HepG2 (cell line): ENCODE data around the gene CSKMT. TPM values are rescaled to one million over a fixed set of nuclear protein-coding genes. Genes with fewer than 3 reads are reported as not detected.
A peak's percentile ranks its signal among the peaks of the same experiment; 100 is the strongest.

ENCODE experiments used
- BRCA1 ChIP-seq: sonication (generic); formaldehyde crosslinking; IDR thresholded peaks from 2 replicates; pipeline ENCODE4 v1.4.0; 2020; ENCODE audit warnings: missing genetic modification reagents
- CEBPG ChIP-seq: IDR thresholded peaks from 2 replicates; pipeline ENCODE4 v1.6.1; 2016
- CSRNP2 ChIP-seq: sonication (generic); formaldehyde crosslinking; conservative IDR thresholded peaks from 2 replicates; pipeline ENCODE4 v1.8.0; 2022; ENCODE audit warnings: low read depth, missing genetic modification reagents
- DNMT1 ChIP-seq: sonication (generic); formaldehyde crosslinking; IDR thresholded peaks from 2 replicates; pipeline ENCODE4 v1.5.1; 2020; ENCODE audit warnings: mild to moderate bottlenecking, missing genetic modification reagents
- GATA4 ChIP-seq: sonication (generic); IDR thresholded peaks from 2 replicates; pipeline ENCODE4 v1.6.1; 2016; ENCODE audit warnings: antibody characterized with exemption, low read depth, borderline replicate concordance
- GFI1 ChIP-seq: sonication (generic); formaldehyde crosslinking; IDR thresholded peaks from 2 replicates; pipeline ENCODE4 v1.5.0; 2020; ENCODE audit warnings: missing genetic modification reagents, mild to moderate bottlenecking, borderline replicate concordance
- HDAC1 ChIP-seq: sonication (generic); formaldehyde crosslinking; IDR thresholded peaks from 2 replicates; pipeline ENCODE4 v1.5.1; 2020; ENCODE audit warnings: mild to moderate bottlenecking, missing genetic modification reagents
- KAT7 ChIP-seq: IDR thresholded peaks from 2 replicates; pipeline ENCODE4 v1.6.1; 2018; ENCODE audit warnings: borderline replicate concordance, missing compliant biosample characterization
- KDM4B ChIP-seq: sonication (generic); formaldehyde crosslinking; IDR thresholded peaks from 2 replicates; pipeline ENCODE4 v1.4.0; 2020; ENCODE audit warnings: missing genetic modification reagents
- NFKB2 ChIP-seq: sonication (generic); formaldehyde crosslinking; IDR thresholded peaks from 2 replicates; pipeline ENCODE4 v1.4.0; 2020; ENCODE audit warnings: missing genetic modification reagents, borderline replicate concordance
- PPARG ChIP-seq: conservative IDR thresholded peaks from 2 replicates; pipeline ENCODE4 v1.6.1; 2016; ENCODE audit warnings: missing biosample characterization, missing genetic modification reagents
- RFXAP ChIP-seq: sonication (generic); formaldehyde crosslinking; IDR thresholded peaks from 2 replicates; pipeline ENCODE4 v1.4.0; 2020; ENCODE audit warnings: missing genetic modification reagents, borderline replicate concordance
- SOX6 ChIP-seq, 2 experiments: fragments of 450-650 bp in 1 of 2; sonication (generic) in 1 of 2; formaldehyde crosslinking in 1 of 2; IDR thresholded peaks; 2 replicates each; pipeline versions ENCODE4 v1.4.0 to v1.6.1; 2017 to 2020; ENCODE audit warnings: antibody characterized with exemption in 1 of 2, mild to moderate bottlenecking in 1 of 2, missing genetic modification reagents in 1 of 2
- SUZ12 ChIP-seq: fragments of 150-350 bp; IDR thresholded peaks from 2 replicates; pipeline ENCODE4 v1.6.1; 2014; ENCODE audit warnings: low read depth, low read length
- TCF12 ChIP-seq, 2 experiments: fragments of 450-650 bp in 1 of 2; sonication (generic) in 1 of 2; formaldehyde crosslinking in 1 of 2; IDR thresholded peaks; 2 replicates each; pipeline versions ENCODE4 v1.6.1 to v1.8.0; 2017 to 2022; ENCODE audit warnings: antibody characterized with exemption in 1 of 2, mild to moderate bottlenecking in 1 of 2, missing genetic modification reagents in 1 of 2, moderate library complexity in 1 of 2
- TOE1 ChIP-seq: sonication (generic); formaldehyde crosslinking; IDR thresholded peaks from 2 replicates; pipeline ENCODE4 v1.4.0; 2020; ENCODE audit warnings: mild to moderate bottlenecking, missing genetic modification reagents
- WIZ ChIP-seq: sonication (generic); formaldehyde crosslinking; IDR thresholded peaks from 2 replicates; pipeline ENCODE4 v1.5.1; 2020; ENCODE audit warnings: mild to moderate bottlenecking, missing genetic modification reagents
- ZFP62 ChIP-seq: sonication (generic); formaldehyde crosslinking; IDR thresholded peaks from 2 replicates; pipeline ENCODE4 v1.4.0; 2020; ENCODE audit warnings: missing genetic modification reagents
- ZNF235 ChIP-seq: sonication (generic); formaldehyde crosslinking; IDR thresholded peaks from 2 replicates; pipeline ENCODE4 v1.8.1; 2023; ENCODE audit warnings: mild to moderate bottlenecking, missing genetic modification reagents, borderline replicate concordance
- ZNF512 ChIP-seq: sonication (generic); formaldehyde crosslinking; IDR thresholded peaks from 2 replicates; pipeline ENCODE4 v1.4.0; 2020; ENCODE audit warnings: mild to moderate bottlenecking, missing genetic modification reagents
- ZNF619 ChIP-seq: sonication (generic); formaldehyde crosslinking; IDR thresholded peaks from 2 replicates; pipeline ENCODE4 v1.4.0; 2020; ENCODE audit warnings: mild to moderate bottlenecking, missing genetic modification reagents
- polyA plus RNA-seq, 8 experiments: library from polyadenylated mRNA; depleted of rRNA in 3 of 8; stranded (reverse) in 7 of 8; unstranded in 1 of 8; fragments of >200 nt; fragmentation: Illumina TruSeq in 4 of 8; extraction: Trizol in 4 of 8; gene quantifications; 2 replicates each; pipeline versions ENCODE4 v1.2.1 to v1.2.3, GENCODE V29; 2011 to 2016; ENCODE audit warnings: low read depth in 4 of 8, missing spikeins in 1 of 8, mixed read lengths in 1 of 8; ENCODE audit not compliant: insufficient read depth in 1 of 8
- total RNA-seq, 5 experiments: library from RNA; depleted of rRNA; stranded (reverse); fragments of >200 nt; fragmentation: Illumina TruSeq; extraction: Trizol; gene quantifications; 2 replicates each; pipeline ENCODE4 v1.2.3, GENCODE V29; 2016; ENCODE audit warnings: low read depth in 1 of 5
- TF ChIP-seq, protein P1 (sequence below): sonication (generic); formaldehyde crosslinking; IDR thresholded peaks from 2 replicates; pipeline ENCODE4 v1.4.0; 2020; ENCODE audit warnings: low read depth, mild to moderate bottlenecking, missing genetic modification reagents
- TF ChIP-seq, protein P2 (sequence below): IDR thresholded peaks from 2 replicates; pipeline ENCODE4 v1.6.1; 2016; ENCODE audit warnings: low read depth, control low read depth
- TF ChIP-seq, protein P3 (sequence below): sonication (generic); formaldehyde crosslinking; IDR thresholded peaks from 2 replicates; pipeline ENCODE4 v1.5.0; 2020; ENCODE audit warnings: missing genetic modification reagents

Gene CSKMT
- total and polyA plus RNA-seq, 2 of the 13 experiments (the other 11 are each of a cell fraction or from before 2014, with no cell fraction given) = 7.6 to 31.8 TPM

GRCh38 chr11:62664405-62665074 is 572 bp upstream of the CSKMT start (continued):
- no peak for TF ChIP-seq ZNF619
- TF ChIP-seq TCF12 (IDR thresholded peaks at IDR 0.05) = no peak
- TF ChIP-seq TCF12 (CRISPR knock-in tag; IDR thresholded peaks at IDR 0.05) = no peak
- TF ChIP-seq, protein P1, sequence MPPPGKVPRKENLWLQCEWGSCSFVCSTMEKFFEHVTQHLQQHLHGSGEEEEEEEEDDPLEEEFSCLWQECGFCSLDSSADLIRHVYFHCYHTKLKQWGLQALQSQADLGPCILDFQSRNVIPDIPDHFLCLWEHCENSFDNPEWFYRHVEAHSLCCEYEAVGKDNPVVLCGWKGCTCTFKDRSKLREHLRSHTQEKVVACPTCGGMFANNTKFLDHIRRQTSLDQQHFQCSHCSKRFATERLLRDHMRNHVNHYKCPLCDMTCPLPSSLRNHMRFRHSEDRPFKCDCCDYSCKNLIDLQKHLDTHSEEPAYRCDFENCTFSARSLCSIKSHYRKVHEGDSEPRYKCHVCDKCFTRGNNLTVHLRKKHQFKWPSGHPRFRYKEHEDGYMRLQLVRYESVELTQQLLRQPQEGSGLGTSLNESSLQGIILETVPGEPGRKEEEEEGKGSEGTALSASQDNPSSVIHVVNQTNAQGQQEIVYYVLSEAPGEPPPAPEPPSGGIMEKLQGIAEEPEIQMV = no peak
- TF ChIP-seq SUZ12 = no peak
- no peak for TF ChIP-seq NFKB2 (CRISPR knock-in tag)
- TF ChIP-seq WIZ = 0 out of 2 replicates have a peak, but pooled peaks have one; percentile 50
- TF ChIP-seq TOE1 (CRISPR knock-in tag) = no peak
- no peak for TF ChIP-seq ZNF235 (CRISPR knock-in tag)
- no peak for TF ChIP-seq KDM4B (CRISPR knock-in tag)
- no peak for TF ChIP-seq DNMT1 (CRISPR knock-in tag)
- TF ChIP-seq BRCA1 (CRISPR knock-in tag) = no peak
- no peak for TF ChIP-seq CEBPG
- no peak for TF ChIP-seq ZFP62 (CRISPR knock-in tag)
- TF ChIP-seq, protein P2, sequence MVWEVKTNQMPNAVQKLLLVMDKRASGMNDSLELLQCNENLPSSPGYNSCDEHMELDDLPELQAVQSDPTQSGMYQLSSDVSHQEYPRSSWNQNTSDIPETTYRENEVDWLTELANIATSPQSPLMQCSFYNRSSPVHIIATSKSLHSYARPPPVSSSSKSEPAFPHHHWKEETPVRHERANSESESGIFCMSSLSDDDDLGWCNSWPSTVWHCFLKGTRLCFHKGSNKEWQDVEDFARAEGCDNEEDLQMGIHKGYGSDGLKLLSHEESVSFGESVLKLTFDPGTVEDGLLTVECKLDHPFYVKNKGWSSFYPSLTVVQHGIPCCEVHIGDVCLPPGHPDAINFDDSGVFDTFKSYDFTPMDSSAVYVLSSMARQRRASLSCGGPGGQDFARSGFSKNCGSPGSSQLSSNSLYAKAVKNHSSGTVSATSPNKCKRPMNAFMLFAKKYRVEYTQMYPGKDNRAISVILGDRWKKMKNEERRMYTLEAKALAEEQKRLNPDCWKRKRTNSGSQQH (CRISPR knock-in tag) = no peak
- TF ChIP-seq CSRNP2 (CRISPR knock-in tag) = no peak
- TF ChIP-seq, protein P3, sequence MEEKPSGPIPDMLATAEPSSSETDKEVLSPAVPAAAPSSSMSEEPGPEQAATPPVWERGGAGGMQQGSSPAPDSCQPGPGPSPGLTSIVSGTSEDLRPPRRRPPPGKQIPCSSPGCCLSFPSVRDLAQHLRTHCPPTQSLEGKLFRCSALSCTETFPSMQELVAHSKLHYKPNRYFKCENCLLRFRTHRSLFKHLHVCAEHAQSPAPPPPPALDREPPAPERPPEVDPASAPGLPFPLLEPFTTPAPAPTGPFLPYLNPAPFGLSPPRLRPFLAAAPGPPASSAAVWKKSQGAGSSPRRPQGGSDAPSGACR = no peak
- TF ChIP-seq HDAC1 = no peak
- TF ChIP-seq KAT7 (CRISPR knock-in tag) = no peak; the same call in 1 of the 2 replicates
- TF ChIP-seq GFI1 (CRISPR knock-in tag) = no peak
- no peak for TF ChIP-seq SOX6 (IDR thresholded peaks at IDR 0.05)
- no peak for TF ChIP-seq SOX6 (CRISPR knock-in tag; IDR thresholded peaks at IDR 0.05)
- TF ChIP-seq PPARG (CRISPR knock-in tag) = no peak
- no peak for TF ChIP-seq ZNF512 (CRISPR knock-in tag)
- no peak for TF ChIP-seq RFXAP
- TF ChIP-seq GATA4 = no peak
